Measurements from ENCODE around the gene LONP2. TPM values are rescaled to one million over a fixed set of nuclear protein-coding genes. Genes with fewer than 3 reads are reported as not detected.

LONP2 gene
- polyA plus RNA-seq (ENCODE audit: insufficient read length in 4 of 4): 10 to 100 TPM; 61.1 to 65.7 (median 63.5) TPM

DNA sequence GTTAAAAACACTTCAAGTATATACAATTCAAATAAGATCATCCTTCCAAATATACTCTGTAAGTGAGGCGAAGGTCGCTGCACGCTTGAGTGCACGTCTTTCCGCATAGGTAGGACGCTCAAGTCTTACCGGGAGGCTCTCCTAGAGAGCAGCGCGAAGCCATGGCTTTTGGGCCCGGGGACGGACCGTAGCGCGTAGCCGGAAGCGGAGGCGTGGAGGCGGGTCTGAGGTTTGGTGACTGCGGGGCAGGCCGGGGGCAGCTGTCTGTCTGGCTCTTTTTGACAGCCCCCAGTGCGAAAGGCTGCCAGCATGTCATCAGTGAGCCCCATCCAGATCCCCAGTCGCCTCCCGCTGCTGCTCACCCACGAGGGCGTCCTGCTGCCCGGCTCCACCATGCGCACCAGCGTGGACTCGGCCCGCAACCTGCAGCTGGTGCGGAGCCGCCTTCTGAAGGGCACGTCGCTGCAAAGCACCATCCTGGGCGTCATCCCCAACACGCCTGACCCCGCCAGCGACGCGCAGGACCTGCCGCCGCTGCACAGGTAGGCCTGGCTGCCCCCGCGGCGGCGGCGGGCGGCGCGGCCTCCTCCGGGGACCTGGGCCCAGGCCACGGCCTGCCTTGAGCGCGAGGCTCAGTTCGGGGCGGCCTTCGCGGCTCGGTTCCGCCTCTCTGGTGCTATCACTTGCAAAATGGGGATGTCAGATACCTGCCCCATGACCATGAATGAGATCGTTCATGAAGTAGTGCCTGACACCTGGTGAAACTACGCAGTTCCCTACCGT is at the start of gene LONP2:
TSS of gene LONP2 (plus strand) at position 221 of the 783 bp plus-strand sequence. CDS start at position 310, 89 bp downstream.
- DNase-seq (ENCODE audit: low read depth in 4 of 4, low spot score in 3 of 4): peak; percentile 76 to 82 (median 78)

GRCh38 chr16:48194828-48195556 is 49.1 kb upstream of the LONP2 start:
- peak in 3 of 4 donors; percentile 4 to 17 (median 10) for DNase-seq (ENCODE audit: low read depth in 4 of 4, low spot score in 3 of 4)

DNA sequence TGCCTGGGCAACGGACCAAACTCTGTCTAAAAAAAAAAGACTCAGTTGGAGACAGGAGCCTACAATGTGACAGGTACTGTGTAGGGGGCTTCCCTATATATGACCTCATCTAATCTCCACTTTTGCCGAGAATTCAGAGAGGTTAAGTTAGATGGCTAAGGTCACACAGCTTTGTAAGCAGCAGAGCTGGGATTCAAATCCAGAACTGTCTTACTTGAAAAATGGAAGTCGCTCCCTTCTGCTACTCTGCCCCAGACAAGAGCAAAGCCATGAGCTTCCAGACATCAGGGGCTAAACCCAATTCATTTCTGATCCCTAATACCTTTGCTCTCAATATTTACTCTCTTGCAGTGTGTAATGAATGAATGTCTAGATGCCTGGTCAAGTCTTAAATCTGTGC is 46.8 kb upstream of the LONP2 start:
- no peak for DNase-seq (ENCODE audit: low read depth in 4 of 4, low spot score in 3 of 4)

- DNase-seq (ENCODE audit: low read depth in 4 of 4, low spot score in 3 of 4): no peak
Observed at GRCh38 chr16:48201515-48202201, 42.4 kb upstream of the LONP2 start.

DNA sequence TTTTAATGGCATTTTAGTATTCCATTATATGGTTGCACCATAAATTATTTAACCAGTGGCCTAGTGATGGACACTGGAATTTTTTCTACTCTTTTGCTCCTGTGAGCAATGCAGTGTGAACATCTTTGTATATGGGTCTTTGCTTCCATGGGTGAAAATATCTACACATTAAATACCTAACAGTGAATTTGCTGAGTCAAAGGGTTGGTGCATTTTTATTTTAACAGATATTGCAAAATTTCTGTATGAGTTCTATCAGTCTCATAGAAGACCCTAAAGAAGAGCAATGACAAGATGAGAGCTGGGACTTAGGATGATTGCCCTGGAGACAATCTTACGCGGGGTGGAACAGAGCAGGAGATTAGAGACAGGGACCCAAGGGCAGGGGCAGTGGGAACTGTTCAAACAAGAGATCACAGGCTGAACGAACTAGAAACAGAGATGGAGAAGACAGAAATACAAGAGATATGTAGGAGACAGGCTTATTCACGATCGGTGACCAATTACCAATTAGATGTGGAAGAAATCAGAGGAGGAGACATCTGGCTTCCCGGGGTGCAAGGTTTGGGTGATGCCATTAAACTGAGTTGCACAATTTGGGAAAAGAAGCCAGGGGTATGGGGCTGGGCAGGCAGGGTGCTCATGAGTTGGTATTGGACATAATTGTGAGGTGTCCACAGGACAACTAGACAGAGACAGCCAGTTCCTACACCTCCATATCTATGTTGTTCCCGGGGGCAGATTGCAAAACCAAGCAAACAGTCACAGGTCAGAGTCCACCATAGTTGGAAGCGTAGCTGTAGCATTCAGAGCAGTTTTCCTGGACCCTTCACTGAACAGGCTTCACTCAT is 39.9 kb upstream of the LONP2 start:
- DNase-seq (ENCODE audit: low read depth in 4 of 4, low spot score in 3 of 4): no peak

GRCh38 chr16:48204825-48205151 is 39.3 kb upstream of the LONP2 start:
- no peak for DNase-seq (ENCODE audit: low read depth in 4 of 4, low spot score in 3 of 4)

GRCh38 chr16:48206594-48207242 is 37.4 kb upstream of the LONP2 start:
- DNase-seq (ENCODE audit: low read depth in 4 of 4, low spot score in 3 of 4): no peak

- no peak for DNase-seq (ENCODE audit: low read depth in 4 of 4, low spot score in 3 of 4)
Observed at GRCh38 chr16:48210747-48211146, 33.4 kb upstream of the LONP2 start.

GRCh38 chr16:48212033-48212432 is 32.1 kb upstream of the LONP2 start:
- no peak for DNase-seq (ENCODE audit: low read depth in 4 of 4, low spot score in 3 of 4)

DNA sequence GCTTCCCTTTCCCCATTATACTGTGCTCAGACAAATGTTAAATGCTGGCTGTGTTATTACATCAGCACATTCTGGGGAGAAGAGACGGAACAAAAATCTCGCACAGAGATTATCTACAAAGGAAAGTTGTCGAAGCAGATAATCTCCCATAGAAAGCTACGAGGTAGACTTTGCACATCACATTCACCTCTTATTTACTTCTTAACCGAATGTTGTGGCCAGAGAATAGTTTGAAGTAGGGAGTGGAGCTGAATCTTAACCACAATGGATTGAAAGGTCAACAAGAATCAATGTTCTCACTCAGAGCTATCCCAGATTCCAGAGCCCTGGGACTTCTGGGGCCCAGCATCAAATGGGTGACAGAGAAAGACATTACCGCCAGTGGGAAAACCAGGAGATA is 28.4 kb upstream of the LONP2 start:
- no peak for DNase-seq (ENCODE audit: low read depth in 4 of 4, low spot score in 3 of 4)

- DNase-seq (ENCODE audit: low read depth in 4 of 4, low spot score in 3 of 4): no peak
Observed at GRCh38 chr16:48217708-48218107, 26.4 kb upstream of the LONP2 start.

DNA sequence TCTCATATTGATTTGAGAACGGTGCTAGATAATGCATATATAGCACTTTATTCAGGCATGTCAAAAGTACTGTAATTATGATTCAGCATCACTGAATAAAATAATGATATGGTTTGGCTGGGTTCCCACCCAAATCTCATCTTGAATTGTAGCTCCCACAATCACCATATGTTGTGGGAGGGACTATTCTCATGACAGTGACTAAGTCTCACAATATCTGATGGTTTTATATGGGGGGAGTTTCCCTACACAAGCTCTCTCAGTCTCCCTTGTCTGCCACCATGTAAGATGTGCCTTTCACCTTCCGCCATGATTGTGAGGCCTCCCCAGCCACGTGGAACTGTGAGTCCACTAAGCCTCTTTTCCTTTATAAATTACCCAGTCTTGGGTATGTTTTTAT is 25.6 kb upstream of the LONP2 start:
- DNase-seq (ENCODE audit: low read depth in 4 of 4, low spot score in 3 of 4): no peak

DNA sequence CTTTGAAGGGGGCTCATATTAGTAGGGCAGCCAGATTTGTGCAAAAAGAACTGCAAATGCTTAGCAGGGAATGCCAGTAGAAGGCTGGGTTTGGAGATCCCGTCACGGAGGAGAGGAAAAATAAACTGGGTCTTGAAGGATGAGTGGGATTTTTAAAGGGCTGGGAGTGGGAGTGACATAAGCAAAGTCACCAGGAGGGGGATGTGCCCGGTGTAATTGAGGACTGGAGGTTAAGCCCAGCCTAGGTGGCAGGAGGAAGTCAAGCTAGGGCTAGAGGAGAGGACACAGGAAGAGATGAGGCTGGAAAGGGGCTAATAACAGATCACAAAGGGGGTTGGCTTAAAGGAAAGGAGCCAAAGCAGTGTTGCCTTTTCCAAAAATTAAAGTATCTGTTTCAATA is 23.2 kb upstream of the LONP2 start:
- DNase-seq (ENCODE audit: low read depth in 4 of 4, low spot score in 3 of 4): no peak

DNA sequence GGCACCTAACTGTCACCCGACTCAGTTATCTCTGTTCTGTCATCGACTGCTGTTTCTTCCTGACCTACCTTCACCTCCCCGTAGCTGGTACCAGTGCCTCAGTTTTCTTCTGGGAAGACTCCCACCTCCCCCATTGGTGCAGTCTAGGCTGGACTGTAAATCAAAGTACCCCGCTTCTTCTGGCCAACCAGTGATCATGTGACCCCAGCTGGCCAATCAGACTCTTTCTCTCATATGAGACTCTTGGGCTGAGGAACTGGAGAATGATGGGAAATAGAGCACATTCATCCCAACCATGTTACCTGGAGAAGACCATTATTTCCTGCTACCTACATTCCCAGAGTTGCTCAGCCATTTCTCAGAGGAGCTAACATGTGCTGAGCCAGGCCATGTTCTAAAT is 20.6 kb upstream of the LONP2 start:
- DNase-seq (ENCODE audit: low read depth in 4 of 4, low spot score in 3 of 4): no peak

DNA sequence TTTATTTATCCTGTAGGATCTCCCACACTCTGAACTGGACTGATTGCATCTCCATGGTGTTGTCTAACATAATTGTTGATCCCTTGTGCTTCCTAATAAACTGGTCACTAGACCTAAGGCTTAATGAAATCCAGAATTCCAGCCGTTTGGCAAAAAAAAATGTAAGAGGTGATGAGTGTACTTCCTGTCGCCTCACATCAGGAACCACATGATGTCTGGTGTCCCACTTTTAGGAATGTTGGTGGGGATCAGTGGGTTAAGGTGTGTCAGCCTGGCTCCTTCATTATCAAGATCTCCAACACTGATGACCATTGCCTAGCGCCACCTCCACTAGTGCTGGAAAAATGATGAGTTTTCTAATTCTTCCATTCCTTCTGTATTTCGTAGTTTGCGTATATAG is 18.6 kb upstream of the LONP2 start:
- no peak for DNase-seq (ENCODE audit: low read depth in 4 of 4, low spot score in 3 of 4)

DNA sequence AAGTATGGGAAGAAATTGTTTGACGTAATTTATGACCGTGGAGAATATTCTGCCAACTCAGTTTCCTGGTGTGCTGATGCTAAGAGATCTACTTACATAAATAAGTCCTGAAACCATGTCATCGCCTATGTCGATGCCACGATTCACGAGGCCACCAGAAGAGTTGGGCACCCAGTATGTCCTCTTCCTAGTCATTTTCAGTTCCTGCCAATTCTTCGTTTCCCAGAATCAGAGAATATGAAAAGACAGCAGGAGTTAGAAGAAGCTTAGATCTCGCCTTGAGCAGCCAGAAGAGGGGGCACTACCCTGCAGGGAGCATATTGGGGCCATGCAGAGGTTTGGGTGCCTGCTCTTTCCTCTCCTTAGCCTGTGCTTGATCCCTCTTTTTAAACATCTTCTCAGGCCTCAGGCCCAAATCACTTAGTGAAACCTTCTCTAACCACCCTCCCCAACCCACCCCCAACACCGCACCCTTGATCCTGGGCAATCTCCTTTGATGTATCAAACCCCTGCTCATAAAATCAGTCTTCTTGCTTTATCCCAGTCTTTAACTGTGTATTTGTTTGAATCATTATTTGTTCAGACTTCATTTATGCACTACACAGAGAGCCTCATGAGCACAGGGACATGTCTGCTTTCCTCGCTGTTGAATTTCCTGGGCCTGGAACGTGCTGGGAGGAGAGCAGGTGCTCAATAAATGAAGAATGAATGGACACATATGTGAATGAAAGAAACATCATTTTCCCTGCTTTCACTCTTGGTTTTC is 12.2 kb upstream of the LONP2 start:
- no peak for DNase-seq (ENCODE audit: low read depth in 4 of 4, low spot score in 3 of 4)

DNA sequence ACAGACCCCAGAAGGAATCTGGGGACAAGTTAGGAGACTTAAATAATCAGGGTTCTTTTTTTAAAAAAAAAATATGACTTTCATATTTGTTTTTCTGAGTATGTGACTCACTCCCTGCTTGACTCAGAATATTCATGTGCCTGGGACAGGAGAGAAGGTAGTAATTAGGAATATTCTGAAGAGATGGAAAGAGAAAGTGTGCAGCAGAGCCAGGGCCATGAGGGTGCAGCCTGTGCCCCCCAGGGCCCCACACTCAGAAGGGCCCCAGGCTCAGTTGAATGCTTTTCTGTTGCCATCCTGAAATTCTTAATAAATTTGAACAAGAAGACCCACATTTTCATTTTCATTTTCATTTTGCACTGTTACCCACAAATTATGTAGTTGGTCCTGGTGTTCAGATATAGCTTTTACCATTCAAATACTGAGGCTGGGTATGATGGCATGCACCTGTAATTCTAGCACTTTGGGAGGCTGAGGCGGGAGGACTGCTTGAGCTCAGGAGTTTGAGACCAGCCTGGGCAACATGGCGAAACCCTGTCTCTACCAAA is 11.5 kb upstream of the LONP2 start:
- DNase-seq (ENCODE audit: low read depth in 4 of 4, low spot score in 3 of 4): no peak

DNA sequence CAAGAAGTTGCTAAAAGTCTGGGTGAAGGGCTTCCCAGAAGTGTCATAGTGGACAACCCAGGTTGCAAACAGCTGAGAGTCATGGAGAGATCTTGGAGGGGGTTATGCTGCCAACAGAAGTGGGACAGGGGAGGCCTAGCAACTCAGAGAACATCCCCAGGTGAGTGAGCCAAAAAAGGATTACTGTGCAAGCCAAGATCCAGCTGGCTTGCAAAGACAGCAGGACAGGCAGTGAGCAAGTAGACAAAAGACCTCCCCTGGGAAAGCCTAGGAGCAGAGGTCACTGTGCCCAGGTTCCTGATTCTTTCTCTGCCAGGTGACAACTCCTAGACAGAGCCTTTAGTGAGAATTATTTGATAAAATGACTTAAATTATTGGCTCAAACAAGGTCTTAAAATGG is 9.5 kb upstream of the LONP2 start:
- no peak for DNase-seq (ENCODE audit: low read depth in 4 of 4, low spot score in 3 of 4)

- no peak for DNase-seq (ENCODE audit: low read depth in 4 of 4, low spot score in 3 of 4)
Observed at GRCh38 chr16:48235058-48235555, 9.0 kb upstream of the LONP2 start.
